HG02798 (cell line): ENCODE measurements around the gene DLGAP1.

Experiments used
- ATAC-seq: cut with Tn5 transposase; IDR thresholded peaks from one replicate; pipeline ENCODE4 v1.9.1; 2021; ENCODE audit warnings: mild to moderate bottlenecking; ENCODE audit not compliant: unreplicated experiment, poor library complexity

The DLGAP1 gene

DNA sequence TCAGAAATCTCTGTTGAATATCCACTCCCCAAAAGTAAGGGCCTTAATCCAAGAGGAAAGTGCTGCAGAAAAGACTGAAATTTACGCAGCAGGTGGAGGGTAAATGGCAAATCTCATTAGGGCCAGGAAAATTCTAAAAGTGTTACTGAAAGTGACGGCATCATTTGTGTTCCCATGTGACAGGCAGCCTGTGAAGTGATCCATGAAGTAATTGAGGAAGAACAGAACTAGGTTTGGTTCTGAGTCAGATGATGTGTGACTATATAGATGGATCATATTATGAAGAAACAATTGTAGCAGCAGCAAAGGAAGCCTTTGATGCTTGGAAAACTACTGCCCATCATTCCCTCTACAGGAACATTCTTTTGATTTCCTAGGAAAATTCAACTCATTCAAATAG lies 603.9 kb downstream of the DLGAP1 start:
- no peak for ATAC-seq

DNA sequence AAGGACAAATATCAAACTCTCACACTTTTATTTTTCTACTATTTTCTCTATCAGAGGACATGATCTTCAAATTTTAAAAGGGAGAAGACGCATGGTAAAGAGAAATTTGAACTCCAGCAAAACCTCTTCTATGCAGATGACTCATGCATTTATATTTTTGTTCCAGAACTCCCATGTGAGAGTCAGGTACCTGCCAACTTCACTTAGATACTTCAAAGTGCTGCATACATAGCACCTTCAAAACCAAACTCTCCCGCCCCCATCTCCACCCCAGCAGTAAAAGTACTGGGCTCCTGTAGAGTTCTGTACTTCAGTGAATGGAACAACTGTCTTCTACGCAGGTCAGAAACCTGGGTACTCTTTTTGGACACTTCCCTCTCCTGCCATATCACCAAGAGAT lies 606.8 kb downstream of the DLGAP1 start:
- no peak for ATAC-seq

DNA sequence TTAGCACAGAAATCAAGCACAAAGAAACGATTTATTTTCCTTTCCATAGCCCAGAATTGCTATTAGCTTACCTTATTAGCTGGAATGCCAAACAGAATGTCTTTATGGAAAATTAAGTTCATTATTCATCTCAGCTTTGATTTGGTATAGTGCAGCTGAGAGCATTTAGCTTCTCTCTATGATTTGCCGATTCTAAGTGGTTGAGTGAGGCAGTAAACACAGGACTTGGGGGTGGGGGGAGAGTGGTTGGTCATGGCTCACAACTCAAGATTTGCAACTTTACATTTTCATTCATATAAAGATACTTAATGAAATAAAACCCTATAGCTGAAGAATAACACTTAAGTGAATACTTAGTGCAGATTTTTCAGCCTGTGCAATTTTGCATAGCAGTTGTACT lies 609.9 kb downstream of the DLGAP1 start:
- no peak for ATAC-seq

DNA sequence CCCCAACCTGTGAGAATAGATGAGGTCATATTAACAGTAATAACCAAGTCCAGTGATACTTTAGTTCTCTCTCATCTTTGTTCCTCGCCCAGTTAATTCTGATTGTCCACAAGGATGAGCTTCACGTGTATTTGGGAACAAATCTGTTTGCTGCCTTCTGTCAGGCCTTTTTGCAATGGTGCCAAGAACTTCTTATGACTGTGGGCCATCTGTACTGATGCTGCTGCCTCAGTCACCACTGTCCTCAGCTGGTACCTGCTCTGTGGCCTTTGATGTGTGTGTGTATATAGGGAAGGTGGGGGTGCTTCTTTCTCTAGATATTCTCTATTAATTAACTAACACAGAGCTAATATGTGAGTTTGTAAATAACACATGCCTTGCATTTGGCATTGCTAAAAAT lies 612.3 kb downstream of the DLGAP1 start:
- no peak for ATAC-seq

DNA sequence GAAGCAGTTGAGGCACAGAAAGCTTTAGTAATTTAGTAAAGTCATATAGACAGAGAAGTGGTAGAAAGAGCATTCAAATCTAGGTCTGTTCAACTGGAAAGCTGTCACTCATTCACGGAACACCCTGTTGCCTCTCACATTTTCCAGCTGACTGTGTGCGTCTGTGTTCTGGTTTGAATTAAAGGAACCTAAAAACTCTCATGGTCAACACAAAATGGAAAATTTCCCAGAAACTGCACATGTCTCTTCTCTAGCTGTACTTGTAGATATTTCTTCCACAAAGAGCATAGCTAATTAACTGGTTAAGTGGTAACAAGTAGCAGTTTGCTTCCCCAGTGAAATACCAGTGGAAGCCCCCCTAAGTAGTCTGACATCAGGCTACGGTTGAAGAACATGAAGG lies 614.3 kb downstream of the DLGAP1 start:
- no peak for ATAC-seq

DNA sequence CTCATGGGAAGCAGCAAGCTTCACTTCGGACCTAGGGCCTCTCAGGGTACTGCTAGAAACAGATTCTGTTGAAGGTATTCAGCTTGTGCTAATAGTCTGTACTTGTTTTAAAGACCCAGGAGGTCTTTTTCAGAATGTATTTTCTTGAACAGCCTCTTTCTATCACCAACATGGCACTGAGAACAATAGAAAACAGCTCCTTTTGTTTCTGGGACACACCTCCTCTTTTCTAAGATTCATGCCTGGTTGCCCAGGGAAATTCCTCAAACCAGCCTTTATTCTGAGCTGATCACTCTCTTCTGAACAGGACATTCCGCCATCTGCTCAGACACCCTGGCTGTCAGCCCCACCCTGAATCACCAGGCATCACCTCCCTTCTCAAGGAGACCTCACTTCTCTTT lies 615.5 kb downstream of the DLGAP1 start:
- no peak for ATAC-seq

DNA sequence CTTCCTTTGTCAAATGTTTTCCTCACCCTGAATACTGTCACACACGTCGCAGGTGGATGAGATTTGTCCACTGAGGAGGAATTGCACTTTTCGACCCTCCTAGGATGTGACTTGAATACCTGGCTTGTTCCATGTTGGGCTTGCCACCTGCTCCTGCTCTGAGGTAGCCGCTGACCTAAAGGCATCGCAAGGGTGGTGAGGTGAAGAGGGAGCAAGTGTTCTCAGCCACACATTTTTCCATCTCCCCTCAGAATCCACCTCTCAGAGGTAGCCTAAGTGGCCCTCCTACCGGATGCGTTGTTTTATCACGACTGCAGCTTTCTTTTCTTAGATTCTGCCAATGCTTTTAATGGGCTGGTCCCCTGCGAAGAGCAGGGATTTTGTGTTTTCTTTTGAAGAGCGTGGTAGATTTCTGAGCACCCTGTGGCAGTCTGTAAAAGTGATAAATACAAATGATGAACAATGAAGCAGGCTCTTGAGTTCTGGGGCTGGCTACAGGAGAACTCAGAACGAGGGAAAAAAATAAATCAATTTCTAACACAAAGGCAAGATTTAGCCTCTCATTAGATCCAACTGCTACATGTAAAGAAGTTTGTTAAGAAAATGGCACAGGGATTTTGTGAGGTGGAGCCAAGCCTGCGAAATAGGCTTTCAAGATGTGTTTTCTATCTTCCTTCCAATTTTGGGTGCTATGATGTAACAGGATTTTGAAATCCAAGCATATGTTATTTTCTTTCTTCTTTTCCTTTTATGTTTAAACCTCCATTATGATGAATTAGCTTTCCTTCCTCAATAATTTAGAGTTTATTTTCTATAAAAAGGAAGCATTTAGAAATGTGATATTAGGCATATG lies 618.4 kb downstream of the DLGAP1 start:
- no peak for ATAC-seq

DNA sequence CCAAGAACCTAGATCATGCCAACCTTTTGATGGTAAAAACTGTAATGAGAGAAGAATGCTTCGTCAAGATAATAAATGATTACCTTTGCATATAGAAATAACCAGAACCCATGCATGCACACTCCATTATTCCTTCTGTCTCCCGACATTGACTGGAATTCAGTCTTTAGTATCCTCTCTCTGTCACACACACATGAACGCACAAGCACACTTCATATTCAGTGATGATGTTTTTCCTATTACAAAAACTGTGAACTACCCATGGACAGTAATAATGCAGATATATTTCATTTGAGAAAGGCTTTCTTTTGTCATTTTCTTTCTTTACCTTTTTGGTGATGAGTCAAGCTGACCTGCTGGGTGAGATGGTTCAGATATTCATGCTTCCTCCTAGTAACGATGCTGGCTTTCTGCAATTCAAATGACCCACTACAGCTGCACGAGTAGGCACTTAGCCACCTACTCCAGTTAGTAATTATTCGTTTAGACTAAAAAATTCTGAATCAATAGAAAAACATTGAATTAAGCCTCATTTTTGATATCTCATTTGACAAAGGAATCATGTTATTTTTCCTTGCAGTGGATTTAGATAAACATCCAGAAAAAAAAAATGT lies 623.0 kb downstream of the DLGAP1 start:
- no peak for ATAC-seq

DNA sequence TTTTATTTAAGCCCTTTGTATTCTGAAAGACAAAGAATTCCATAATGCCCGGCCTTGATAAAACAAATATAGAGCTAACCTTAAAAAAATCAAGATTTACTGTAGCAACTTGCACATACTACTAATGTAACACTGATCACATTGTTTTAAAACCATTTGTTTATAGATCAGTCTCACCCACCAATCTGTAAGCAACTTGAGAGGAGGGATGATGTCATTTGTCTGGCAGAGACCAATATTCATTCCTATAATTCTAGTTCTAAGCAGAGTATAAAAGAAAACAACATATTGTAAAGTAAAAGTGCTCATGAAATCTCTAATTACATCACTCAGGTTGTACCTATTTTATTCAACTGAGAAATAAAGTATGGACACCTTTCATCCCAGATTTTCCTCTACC lies 624.5 kb downstream of the DLGAP1 start:
- no peak for ATAC-seq

DNA sequence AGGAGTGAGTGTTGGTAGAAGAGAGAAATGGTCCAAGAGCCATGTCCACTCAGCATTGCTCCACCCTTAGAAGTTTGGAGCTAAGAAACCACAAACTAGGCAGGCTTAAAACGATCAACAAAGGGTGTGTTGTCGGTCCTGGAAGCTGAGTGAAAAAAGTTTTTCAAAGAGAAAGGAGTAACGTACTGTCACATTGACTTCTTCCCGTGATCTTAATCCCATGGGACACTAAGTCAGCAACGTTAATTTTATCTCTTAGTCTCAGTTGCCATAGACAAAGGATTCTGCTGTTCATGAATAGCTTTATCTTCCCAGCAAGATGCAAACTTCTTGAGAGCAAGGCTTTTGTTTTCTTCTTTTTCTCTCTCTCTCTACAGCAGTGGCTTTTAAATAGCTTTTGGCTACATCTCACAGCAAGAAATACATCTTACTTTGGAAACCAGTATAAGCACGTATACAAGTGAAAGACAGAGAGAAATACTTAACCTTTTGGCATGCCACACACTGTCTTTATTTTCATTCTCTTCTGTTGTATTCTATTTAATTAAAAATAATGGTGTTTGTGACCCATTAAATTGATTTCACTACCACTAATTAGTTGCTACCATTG lies 627.8 kb downstream of the DLGAP1 start:
- ATAC-seq: no peak

DNA sequence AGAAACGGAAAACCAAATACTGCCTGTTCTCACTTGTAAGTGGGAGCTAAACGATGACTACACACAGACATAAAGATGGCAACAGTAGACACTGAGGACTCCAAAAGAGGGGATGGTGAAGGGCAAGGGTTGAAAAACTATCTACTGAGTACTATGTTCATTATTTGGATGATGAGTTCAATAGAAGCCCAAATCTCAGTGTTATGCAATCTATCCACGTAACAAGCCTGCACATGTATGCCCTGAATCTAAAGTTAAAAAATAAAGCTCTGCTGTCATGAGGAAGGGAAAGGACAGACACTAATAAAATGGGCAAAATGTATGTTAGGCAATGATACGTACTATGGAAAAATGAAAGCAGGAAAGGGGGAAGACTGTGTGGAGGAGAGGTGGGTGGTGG lies 629.1 kb downstream of the DLGAP1 start:
- ATAC-seq: no peak

DNA sequence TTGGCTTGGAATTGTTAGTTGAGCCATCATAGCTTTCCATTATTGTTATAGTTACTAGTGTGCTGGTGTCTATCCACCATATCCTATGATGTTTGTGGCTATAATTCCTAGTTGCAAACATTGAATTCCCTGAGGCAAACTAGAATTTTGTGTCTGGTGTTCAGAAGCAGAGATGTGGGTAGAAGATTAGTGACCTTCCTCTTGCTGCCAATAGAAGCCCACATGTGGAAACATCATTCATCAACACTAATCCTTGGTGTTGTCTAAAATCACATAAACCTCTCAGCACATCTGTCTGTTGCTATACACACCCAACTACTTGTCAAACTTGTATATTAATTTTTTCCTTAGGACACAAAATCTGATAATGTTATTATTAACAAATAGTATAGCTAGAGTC lies 631.0 kb downstream of the DLGAP1 start:
- no peak for ATAC-seq

DNA sequence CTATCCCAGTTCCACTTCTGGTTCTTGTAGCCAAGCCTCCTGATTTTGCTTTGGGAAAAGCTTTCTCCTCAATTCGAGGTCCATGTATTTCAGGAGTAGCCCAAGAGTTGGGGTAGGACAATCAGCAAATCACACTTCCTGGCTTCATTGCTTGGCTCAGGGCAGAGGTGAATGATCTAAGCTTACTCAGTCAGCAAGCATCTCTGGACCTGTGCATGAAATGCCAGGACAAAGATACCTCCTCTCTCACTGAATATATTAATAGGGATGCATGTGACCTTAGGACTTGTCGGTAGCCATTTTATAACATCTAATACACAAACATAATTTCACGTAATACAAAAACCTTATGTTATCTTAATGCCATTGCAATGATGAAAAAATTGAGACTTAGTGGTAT lies 632.0 kb downstream of the DLGAP1 start:
- no peak for ATAC-seq

DNA sequence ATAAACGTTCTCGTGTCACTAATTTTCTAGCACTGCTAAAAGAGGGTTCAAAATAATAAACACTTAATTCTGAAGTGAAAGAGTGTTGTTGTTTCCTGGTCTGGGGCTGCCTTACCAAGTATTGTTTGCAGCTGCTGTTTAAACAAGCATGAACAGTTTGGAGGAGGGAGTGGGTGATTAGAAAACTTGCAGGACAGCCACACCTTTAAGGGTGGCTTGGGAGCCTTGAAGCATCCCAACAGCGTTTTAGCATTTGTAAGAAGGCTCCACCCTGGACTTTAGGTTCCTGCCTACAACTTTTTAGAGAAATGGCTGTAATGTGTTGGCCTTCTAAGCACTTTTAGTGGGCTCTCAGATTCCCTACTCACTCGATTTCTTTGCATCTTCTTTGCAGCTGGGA lies 633.6 kb downstream of the DLGAP1 start:
- no peak for ATAC-seq

DNA sequence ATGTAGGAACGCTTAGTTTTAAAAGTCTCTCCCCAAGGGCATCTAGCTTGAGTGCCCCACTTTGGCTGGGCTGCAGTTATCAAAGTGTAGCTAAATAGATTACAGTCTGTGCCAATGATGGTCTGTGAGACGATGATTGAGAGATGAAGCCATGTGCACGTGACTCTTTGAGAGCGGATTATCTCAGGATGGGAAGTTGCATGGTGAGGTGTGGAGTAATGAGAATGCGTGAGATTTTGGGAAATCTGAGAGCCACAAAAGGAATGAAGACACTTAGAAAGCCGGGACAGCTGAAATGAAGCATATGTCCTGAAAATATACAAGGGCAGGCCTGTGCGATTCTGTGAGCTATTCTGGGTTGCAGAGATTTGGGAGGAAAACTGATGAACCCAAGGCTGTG lies 635.1 kb downstream of the DLGAP1 start:
- no peak for ATAC-seq

DNA sequence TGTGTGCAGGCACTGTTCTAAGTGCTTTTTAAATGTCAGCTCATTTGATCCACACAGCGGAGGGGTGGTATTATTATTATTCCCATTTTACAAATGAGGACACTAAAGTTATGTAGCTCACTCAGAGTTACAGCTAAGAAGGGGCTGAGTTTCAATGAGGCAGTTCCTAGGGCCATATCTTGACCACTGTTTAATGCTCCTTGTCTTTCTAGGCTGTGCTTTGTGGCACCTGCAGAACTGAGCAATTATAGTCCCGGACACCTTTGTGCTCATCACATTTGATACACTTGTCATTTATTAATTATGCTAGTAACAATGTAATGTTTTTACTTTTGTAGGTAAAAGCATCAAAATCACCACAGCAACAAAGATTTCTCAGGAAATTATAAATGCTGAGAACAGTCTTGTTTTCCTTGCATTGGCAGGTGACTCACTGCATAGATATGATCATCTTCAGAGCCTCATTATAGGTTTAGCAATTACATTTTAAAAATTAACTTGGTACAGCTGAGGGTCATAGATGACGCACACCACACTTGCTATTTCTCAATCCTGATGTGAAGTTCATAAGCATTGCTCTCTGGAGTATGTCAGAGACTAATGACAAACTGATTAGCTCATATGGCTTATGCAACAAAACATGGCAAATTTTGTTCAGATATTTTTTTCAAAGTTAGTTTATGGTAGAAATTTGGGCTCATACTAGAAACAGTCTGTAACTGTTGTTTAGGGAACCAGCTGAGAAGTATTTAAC lies 638.3 kb downstream of the DLGAP1 start:
- no peak for ATAC-seq

DNA sequence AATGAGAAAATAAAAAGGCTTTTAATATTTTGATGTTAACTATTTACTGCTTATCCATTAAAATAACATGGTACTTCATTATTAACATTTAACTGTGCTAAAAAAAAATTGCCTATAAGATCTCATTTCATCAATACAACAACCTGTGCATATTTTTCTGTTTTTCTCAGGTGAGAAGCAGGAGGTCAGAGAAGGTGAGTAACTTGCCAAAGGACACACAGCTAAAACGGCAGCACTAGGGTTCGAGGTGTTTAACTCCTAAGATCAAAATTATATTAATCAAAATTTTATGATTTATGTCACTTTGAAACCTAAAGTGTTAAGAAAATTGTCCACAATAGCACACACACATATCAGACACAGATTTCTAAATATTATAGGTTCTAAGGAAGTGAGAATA lies 639.1 kb downstream of the DLGAP1 start:
- no peak for ATAC-seq

DNA sequence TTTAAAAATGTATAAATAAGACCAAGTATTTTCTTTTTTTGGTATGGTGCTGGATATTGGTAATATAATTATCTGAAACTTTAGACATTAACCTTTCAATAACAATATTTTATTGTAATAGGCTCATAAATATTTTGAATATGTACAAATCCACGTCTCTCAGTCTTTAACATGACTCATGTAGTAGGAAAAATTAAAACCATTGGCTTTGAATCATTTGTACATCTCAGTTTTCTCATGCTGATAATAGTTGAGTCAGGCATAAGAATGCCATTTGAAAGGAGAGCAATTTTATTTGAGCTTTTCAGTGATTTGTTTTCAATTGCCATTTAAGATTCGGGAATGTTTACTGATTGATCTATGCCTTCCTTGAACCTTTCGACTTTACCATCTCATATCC lies 640.3 kb downstream of the DLGAP1 start:
- ATAC-seq: no peak

DNA sequence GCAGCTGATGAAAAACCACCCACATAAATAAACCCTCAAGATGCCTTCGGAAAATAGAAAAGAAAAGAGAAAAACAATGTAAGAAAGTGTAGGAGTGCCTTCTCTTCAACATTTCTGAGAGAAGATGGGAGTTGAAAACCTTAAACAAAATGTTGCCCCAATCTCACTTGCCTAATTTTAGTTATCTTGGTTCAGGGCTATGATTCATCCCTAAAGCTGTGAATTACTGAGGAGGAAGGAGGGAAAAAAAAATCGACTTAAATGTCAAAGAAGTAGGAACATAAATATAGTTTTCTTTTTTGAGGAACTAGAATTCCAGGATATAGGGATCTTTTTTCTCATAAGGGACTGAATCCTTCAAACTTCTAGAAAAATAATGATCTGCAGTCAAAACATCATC lies 644.8 kb downstream of the DLGAP1 start:
- ATAC-seq: no peak

DNA sequence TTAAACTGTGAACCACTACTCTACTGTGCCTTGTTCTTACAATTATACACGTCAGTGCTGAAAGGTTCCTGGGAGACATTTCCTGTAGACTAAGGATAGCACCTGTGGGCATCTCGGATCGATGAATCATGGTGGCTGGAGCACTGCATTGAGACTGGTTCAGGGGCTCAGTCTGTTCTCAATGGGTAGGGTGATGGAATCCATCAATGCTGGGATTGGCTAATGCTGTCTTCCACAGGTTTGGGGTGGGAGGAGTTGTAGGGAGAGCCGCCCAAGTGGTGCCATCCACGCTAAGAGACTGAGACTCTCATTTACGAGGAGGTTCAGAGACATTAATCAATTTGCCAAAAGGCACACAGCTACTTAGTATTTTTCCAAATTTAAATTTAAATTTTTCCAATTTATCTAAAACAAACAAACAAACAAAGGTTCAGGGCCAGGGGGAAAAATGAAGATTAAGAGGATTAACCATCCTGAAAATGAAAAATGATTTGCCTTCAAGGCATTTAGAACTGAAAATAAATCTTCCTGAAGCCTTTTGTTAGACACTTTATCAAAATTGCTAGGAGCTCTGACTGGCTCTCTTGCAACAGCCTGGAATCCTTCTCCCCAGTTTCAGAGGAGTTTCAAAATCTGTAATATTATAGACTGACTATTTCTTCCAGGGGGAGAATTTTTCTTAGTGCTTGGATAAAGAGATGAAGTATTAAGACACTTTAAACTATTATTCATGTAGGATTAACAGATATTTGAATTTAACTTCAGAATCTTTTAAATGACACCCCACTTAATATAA lies 645.9 kb downstream of the DLGAP1 start:
- ATAC-seq: no peak
